ENCODE measurements around the gene SMTN. TPM values are rescaled to one million over a fixed set of nuclear protein-coding genes. Genes with fewer than 3 reads are reported as not detected.

The SMTN gene
- total and polyA plus RNA-seq, 9 of the 15 experiments (the other 6 are each of a cell fraction or from before 2014, with no cell fraction given): 2.5 to 41.1 (median 16.1) TPM

- WGBS (ENCODE audit: insufficient coverage, low coverage, missing lambda C conversion rate): 63% methylated on average over 17 of the region's 22 CpGs
- Histone ChIP-seq H3K4me1 (replicated peaks in 1 of 2; ENCODE audit: control insufficient read depth in 2 of 2, insufficient read depth in 2 of 2, low read length in 2 of 2) (peaks cover 18 to 54% of the 10 kb centered on the region in 2 experiments; a peak in 4 of 5 replicates), H3K79me2 (ENCODE audit: control insufficient read depth, insufficient read depth, low read length) (no peaks in the 10 kb centered on the region), H2AFZ (ENCODE audit: low read depth, low read length) (no peak overlapping the region), H3K4me2 (ENCODE audit: insufficient read depth, low read length) (no peak overlapping the region), H3K9me1 (ENCODE audit: control insufficient read depth, insufficient read depth, low read length) (no peaks in the 10 kb centered on the region), H3K4me3 (no peak overlapping the region), H3K9ac (ENCODE audit: insufficient read depth in 1 of 2, low read depth in 2 of 2, low read length in 2 of 2) (no peak overlapping the region; a peak in 1 of 4 replicates), H3K27me3 (ENCODE audit: control insufficient read depth in 2 of 2, insufficient read depth in 2 of 2, low read length in 2 of 2) (no peaks in the 10 kb centered on the region), H3K9me3 (replicated peaks; ENCODE audit: control insufficient read depth, insufficient read depth, low read depth, low read length) (no peaks in the 10 kb centered on the region), H4K20me1 (replicated peaks; ENCODE audit: control insufficient read depth, insufficient read depth, low read length) (no peaks in the 10 kb centered on the region), H3K27ac (ENCODE audit: extremely low read depth, low read depth, low read length) (no peak overlapping the region), H3K36me3 (ENCODE audit: control insufficient read depth, insufficient read depth, low read length) (no peaks in the 10 kb centered on the region)
- FAIRE-seq (no peak), ATAC-seq (no peak), DNase-seq (ENCODE audit: extremely low read depth in 1 of 4, low spot score in 3 of 4) (no peak)
- ChIA-PET CTCF (ENCODE audit: low intra/inter-chr PET ratio) (no interaction called here), POLR2A (interaction anchor here (0.6 to 1.2 kb wide), 2 partner anchors 10 to 98 kb away, joined by 3 read pairs; no protein-coding TSS in a partner anchor)
- intact Hi-C loops (cut with micrococcal nuclease) (no loop called here), in situ Hi-C loops (cut with MboI) (no loop called here)
- BruUV-seq (replicated peaks): no TSS peak
- TF ChIP-seq TAL1 (IDR thresholded peaks at IDR 0.05): no peak
- no peak for TF ChIP-seq BCOR (IDR thresholded peaks at IDR 0.05)
- TF ChIP-seq, protein P1, sequence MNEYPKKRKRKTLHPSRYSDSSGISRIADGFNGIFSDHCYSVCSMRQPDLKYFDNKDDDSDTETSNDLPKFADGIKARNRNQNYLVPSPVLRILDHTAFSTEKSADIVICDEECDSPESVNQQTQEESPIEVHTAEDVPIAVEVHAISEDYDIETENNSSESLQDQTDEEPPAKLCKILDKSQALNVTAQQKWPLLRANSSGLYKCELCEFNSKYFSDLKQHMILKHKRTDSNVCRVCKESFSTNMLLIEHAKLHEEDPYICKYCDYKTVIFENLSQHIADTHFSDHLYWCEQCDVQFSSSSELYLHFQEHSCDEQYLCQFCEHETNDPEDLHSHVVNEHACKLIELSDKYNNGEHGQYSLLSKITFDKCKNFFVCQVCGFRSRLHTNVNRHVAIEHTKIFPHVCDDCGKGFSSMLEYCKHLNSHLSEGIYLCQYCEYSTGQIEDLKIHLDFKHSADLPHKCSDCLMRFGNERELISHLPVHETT (CRISPR knock-in tag; conservative IDR thresholded peaks at IDR 0.05 in 1 of 2, IDR thresholded peaks at IDR 0.05 in 1 of 2): no peak
- TF ChIP-seq, protein P2, sequence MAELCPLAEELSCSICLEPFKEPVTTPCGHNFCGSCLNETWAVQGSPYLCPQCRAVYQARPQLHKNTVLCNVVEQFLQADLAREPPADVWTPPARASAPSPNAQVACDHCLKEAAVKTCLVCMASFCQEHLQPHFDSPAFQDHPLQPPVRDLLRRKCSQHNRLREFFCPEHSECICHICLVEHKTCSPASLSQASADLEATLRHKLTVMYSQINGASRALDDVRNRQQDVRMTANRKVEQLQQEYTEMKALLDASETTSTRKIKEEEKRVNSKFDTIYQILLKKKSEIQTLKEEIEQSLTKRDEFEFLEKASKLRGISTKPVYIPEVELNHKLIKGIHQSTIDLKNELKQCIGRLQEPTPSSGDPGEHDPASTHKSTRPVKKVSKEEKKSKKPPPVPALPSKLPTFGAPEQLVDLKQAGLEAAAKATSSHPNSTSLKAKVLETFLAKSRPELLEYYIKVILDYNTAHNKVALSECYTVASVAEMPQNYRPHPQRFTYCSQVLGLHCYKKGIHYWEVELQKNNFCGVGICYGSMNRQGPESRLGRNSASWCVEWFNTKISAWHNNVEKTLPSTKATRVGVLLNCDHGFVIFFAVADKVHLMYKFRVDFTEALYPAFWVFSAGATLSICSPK (IDR thresholded peaks at IDR 0.05; ENCODE audit: borderline replicate concordance): no peak
- peak; percentile 72; the same call in 1 of the 2 replicates for TF ChIP-seq ZBTB33 (CRISPR knock-in tag; IDR thresholded peaks at IDR 0.05)
- TF ChIP-seq MEF2A (IDR thresholded peaks at IDR 0.05; ENCODE audit: control insufficient read depth, low read depth, low read length): no peak
- TF ChIP-seq PCBP1 (IDR thresholded peaks at IDR 0.05; ENCODE audit: low read depth, low read length, poor library complexity, severe bottlenecking): no peak
These were observed 45.2 kb downstream of the SMTN start for GRCh38 chr22:31126128-31126868.

All from K562 (cell line).